T-helper 1 cell (primary cell): Measurements from ENCODE around the gene DCST2.

Experiments used
- DNase-seq, 5 donors: peaks; one replicate each; pipeline ENCODE4 v3.0.0-alpha.2; 2012 to 2020

Gene DCST2

DNA sequence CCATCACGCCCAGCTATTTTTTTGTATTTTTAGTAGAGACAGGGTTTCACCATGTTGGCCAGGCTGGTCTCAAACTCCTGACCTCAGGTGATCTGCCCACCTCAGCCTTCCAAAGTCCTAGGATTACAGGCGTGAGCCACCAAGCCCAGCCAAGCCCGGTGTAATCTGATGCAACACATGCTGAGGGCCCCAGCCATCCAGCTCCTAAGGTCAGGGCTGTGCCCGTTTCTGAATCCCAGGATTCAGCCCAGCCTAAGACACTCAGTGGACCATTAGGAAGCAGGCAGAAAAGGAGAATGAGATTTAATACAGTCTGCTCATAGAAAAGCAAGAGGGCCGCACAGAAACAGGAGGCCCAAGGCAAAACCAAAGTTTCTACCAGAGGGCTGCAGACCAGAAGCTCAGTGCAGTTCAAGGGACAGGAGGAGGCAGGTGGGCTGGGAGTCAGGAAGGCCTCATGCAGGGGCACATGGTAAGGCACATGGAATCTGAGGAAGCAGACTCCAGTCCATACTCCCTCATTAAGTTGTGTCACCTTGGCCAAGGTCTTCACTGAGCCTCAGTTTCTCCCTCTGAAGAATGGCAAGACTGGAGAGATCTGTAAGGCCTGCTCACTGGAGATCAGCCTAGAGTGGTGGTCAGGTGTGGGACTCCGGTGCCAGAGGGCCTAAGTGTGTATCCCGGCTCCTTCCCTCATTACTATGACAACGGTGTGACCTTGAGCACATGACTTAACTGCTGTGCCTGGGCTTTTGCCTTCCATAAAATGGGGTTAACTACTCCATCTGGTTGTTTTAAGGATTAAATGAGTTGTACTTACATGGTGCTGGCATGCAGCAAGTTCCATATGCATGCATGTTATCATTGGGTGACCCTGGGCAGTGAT, 15.1 kb upstream of the DCST2 start:
- DNase-seq, result no peak

DNA sequence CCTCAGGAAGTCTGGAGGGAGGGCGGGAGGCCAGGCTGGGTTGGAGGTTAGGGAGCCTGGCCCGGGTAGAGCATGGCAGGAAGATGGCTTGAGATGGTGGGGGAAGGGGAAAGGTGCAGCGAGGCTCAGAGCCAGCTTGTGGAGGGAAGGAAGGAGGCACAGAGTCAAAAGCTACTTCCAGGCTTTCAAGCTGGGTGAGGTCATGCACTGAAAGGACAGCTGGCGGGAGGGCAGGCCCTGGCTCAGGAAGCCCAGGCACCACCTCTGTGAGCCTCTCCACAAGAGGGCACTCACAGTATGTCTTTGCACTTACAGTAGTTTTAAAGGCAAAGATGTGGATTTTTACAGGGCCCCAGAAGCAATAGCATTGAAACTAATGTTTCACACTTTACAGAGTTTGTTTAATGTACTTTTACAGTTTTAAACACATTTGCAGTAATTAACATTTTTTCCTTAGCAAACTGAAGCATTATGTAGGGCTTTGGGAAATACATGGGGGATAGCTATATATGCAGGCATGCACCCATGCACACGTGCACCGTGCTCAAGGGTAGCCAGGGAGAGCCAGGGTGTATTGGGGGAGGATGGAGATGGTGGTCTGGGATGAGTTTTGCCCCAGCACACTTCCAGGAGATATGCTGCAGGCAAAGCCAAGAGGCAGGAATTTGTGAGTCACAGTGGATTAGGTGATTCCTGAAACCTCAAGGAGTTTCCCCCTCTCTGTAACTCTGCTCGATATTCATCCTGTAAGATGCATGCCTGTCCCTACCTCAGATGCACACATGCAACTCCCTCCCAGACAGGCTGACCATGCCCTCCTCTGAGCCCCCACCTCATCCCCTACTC, 11.5 kb upstream of the DCST2 start:
- DNase-seq, result peak in 4 of 5 donors; percentile 45 to 72 (median 50)

- no peak for DNase-seq
Measured at GRCh38 chr1:155044365-155044764, 10.8 kb upstream of the DCST2 start.

DNA sequence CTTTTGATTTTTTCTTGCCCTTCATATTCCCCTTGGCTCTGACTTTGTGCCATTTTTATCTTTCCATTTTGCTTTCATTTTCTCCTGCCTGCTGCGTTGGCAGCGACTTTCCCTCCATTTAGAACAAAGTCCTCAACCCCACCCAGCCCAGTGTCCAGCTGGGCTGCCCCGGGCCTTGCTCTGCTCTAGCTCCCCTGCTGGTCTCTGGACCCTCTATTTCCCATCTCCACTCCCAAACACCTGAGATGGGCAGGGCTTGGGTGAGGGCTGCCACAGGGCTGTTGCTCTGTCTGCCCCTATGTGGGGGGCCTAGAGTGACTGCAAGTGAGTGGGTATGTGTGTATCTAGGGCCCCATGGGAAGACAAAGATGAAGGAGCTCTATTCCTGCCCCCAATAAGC, 10.2 kb upstream of the DCST2 start:
- DNase-seq, result no peak

- DNase-seq, result no peak
Measured at GRCh38 chr1:155043301-155043702, 9.7 kb upstream of the DCST2 start.

GRCh38 chr1:155042789-155043188, 9.2 kb upstream of the DCST2 start:
- no peak for DNase-seq

DNA sequence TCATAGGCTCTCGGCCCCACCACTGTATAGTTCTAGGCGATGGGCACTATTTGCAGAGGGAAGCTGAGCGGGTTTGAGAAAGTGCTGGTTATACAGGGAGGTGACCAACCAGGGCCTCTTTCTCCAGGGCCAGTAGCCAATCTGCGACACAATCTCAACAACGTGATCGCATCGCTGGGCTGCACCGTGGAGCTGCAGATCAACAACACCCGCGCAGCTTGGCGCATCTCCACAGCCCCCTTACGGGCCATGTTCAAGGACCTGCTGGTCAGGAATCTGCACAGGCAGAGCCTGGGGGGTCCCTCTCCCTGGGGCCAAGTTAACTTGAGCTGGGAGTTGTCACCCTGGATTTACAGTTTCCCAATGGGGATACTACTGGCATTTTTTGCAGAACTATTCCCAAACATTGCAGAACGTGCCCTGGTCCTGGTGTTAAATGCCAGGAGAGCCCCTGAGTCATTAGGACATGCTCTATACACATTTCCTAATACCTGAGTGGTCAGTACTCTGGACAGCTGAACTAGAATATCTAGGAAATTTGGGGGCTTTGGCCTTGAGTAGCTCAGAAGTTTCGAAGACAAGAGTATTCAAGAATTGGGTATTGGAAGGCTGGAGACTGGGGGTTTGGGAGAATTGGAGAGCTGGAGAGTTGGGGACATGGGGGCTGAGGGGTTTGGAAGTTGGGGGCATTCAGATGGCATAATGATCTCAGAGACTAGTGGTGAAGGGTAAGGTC, 6.9 kb upstream of the DCST2 start:
- DNase-seq, result no peak

DNA sequence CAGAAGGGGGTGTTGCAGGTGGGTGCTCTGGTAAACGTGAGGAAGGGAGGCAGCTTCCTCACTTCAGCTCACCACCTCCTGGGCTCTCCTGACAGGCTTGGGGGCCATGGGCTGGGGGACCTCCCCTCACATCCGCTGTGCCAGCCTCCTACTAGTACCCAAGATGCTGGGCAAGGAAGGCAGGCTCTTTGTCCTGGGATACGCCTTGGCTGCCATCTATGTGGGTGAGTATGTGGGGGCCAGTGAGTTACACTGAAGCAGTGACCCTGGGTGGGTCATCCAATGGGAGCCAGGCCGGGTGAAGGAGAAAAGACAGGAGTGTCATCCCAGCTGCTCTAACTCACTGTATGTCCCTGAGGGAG, 5.7 kb upstream of the DCST2 start:
- DNase-seq, result no peak

DNA sequence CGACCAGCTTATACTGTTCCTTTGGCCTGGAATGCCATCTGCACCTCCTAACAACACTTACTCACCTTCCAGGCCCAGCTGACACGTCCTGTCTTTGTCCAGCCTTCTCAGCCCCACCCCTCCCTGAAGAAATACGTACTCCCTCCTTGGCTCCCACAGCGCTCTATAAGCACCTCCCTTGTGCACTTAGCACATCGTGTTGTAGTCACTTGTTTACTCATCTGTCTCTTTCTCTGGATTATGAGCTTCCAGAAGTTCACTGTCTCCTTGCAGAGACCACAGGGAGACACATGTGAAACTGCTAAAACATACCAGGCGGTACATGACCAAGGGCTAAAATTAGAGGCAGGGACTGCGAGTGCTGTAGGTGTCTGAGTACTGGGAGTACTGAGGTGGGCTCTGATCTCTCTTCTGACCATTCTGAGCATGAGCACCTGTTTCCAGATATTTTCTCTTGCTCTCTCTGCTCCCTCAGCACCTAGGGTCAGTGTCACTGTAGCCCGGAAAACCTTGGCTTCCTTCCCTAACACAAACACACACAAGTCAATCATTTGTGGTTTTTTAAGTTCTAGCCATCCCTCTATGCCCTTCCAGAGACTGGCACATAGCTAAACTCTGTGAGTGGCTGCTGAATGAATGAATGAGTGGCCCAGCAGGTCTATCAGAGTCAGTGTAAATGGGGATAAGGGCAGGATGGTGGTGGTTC, 5.2 kb upstream of the DCST2 start:
- DNase-seq, result no peak

DNA sequence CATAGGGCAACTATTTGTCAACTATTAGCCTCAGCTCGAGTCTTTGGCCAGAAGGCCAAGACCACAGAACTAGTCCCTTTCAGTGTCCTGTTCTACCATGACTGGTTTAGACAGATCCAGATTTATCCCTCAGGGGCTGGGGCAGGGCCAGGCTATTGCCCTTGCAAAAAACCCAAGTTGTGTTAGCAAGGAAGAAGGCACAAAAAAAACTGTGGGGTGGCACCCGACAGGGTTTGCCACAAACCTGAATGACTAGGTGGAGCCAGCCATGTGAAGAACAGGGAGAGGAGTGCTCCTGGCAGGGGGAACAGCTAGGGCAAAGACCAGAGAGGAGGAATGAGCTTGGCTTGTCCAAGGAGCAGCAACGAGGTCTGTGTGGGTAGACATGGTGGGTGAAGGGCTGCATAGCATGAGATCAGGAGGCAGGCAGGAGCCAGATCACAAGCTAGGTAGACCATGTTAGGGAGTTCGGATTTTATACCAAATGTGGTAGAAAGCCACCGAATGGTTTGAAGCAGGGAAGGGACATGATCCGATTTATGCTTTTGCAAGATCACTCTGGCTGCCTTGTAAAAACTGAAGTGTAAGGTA, 4.4 kb upstream of the DCST2 start:
- no peak for DNase-seq

GRCh38 chr1:155037043-155037442, 3.5 kb upstream of the DCST2 start:
- no peak for DNase-seq

GRCh38 chr1:155035936-155036335, 2.4 kb upstream of the DCST2 start:
- DNase-seq, result no peak

DNA sequence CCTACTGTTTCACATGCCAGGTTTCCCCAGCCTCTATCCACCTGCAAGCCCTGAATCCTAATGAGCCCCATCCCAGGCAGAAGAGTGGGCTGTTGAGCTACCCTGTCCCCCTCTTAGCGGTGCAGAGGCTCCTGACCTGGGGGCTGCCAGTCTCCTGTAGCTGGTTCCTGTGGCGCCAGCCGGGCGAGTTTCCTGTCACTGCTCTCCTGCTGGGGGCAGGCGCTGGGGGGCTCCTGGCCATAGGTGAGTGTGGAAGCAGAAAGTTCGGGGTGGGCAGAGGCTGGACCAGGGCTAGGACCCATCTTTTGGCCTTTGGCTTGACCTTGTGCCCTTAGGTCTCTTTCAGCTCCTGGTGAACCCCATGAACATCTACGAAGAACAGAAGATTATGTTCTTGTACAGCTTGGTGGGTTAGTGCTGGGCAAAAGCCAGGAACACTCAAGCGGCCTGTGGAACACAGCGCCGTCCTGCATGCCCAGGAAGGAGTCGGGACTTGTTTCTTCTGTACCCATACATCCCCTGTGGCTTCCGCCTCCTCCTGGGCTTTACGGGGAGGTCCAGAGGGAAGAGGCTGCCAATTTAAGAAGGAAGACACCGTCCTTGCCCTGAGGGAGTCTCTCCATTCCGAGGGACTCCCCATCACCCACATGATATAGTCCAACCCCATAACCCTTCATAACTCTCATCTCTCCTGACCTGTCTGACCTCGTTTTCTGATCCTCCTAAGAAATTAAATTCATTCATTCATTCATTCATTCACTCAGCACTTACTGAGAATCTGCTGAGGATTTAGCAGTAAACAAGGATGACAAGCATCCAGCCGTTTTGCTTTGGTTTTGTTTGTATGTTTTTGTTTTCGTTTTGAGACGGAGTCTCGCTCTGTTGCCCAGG, 982 bp upstream of the DCST2 start:
- DNase-seq, result no peak

- no peak for DNase-seq
Measured at GRCh38 chr1:155032886-155033285, 695 bp downstream of the DCST2 start.

DNA sequence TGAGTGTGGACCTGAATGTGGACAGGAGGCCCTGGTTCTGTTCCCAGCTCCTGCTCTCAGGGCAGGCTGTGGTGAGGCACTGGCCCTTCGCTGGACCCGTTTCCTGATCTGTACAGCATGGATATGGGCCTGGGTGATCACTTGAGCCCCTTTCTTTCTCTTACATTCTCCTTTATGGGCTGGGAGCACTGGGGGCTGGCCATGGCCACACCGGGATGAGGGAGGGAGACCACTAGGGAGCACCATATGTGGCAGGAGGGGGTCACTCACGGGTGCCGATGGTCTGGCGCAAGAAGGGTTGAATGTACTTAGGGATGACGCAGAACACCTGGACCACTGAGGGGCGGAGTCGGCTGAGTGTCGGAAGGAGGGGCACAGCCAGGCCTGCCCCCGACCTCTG, 2.7 kb downstream of the DCST2 start:
- DNase-seq, result no peak

GRCh38 chr1:155030243-155030795, 3.3 kb downstream of the DCST2 start:
- DNase-seq, result no peak

GRCh38 chr1:155029513-155030242, 3.9 kb downstream of the DCST2 start:
- DNase-seq, result no peak

DNA sequence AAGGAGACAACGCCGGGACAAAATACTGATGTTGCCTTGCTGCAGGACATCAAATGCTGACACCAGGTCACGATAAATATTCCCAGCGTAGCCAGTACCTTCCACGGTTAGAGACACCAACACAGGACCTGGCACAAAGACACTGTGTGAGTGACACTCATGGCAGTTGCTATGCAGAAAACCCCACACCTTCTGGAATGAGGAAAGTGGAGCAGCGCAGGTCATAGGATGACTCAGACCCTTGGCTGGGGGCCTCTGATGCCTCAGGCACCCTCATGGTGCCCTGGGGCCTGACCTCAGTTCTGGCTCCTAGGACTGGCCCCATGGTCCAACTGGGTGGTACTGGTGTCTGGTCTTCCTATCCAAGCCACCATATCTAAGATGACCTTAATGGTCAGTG, 7.0 kb downstream of the DCST2 start:
- no peak for DNase-seq

GRCh38 chr1:155026154-155026553, 7.4 kb downstream of the DCST2 start:
- DNase-seq, result no peak

- DNase-seq, result no peak
Measured at GRCh38 chr1:155024315-155024714, 9.3 kb downstream of the DCST2 start.
